Mucosa of descending colon (tissue), 3 donors: ENCODE data around the gene RPS6KA1. TPM values are rescaled to one million over a fixed set of nuclear protein-coding genes. Genes with fewer than 3 reads are reported as not detected.
"Not testable (repeated sequence)": the region's sequence is repeated elsewhere in the genome, so short reads cannot be mapped to it uniquely, and the experiment has no call there.

Source experiments
- ATAC-seq: fragments of 200-7000 bp; cut with Tn5 transposase; one replicate; pipeline ENCODE4 v1.9.1; 2020; ENCODE audit warnings: mild to moderate bottlenecking, moderate library complexity
- DNase-seq, 3 donors: peaks; one replicate each; pipeline ENCODE4 v3.0.0-alpha.2; 2020
- H3K36me3 ChIP-seq: fragments of 200-600 bp; one replicate; pipeline ENCODE4 v1.8.0; 2021; ENCODE audit warnings: low read depth, mild to moderate bottlenecking
- H3K4me1 ChIP-seq: fragments of 200-600 bp; one replicate; pipeline ENCODE4 v1.8.0; 2021; ENCODE audit warnings: low read depth, mild to moderate bottlenecking
- H3K4me3 ChIP-seq: fragments of 200-600 bp; one replicate; pipeline ENCODE4 v1.8.0; 2021; ENCODE audit warnings: mild to moderate bottlenecking
- H3K9me3 ChIP-seq: fragments of 200-600 bp; one replicate; pipeline ENCODE4 v1.8.0; 2021; ENCODE audit warnings: mild to moderate bottlenecking
- CTCF ChIP-seq: fragments of 200-600 bp; IDR thresholded peaks from one replicate; pipeline ENCODE4 v1.8.0; 2022; ENCODE audit warnings: antibody characterized with exemption, mild to moderate bottlenecking
- intact Hi-C, 2 donors: fragments of 100-400 bp; cut with DNase I in 1 of 2; cut with micrococcal nuclease in 1 of 2; formaldehyde crosslinking; loops; one replicate each; pipeline versions ENCODE4 v1.11.0 to v1.11.1; 2022; cut with DNase I, micrococcal nuclease
- total RNA-seq, 3 donors: library from RNA; stranded (reverse); fragmentation: NEBNext Ultra II Directional in 2 of 3; extraction: Animal tissue kit (Norgen Biotek cat#: 25700) in 2 of 3; gene quantifications; one replicate each; pipeline versions ENCODE4 v1.2.1 to v1.2.4, GENCODE V29; 2021 to 2023
- donor health status: DM: no; HTN: no; CAD: no; lungs with moderate emphysema.
- donor health status: DM: no; HTN: no; CAD: no.
- donor health status: DM: no; HTN: yes; CAD: no.

Gene RPS6KA1
- total RNA-seq, 3 donors from 2014 or later, result 81.4 to 183 (median 146) TPM

GRCh38 chr1:26583646-26584485 lies 54.3 kb downstream of the RPS6KA1 start:
- no peak overlapping the region for H3K4me3 ChIP-seq
- H3K36me3 ChIP-seq, result no peaks in the 10 kb centered on the region
- no peak for ATAC-seq
- H3K4me1 ChIP-seq, result no peaks in the 10 kb centered on the region
- intact Hi-C loops, result no loop called here
- peaks cover 7% of the 10 kb centered on the region for H3K9me3 ChIP-seq
- TF ChIP-seq CTCF, result no peak
- DNase-seq, result no peak

GRCh38 chr1:26584588-26584987 lies 55.0 kb downstream of the RPS6KA1 start:
- H3K4me3 ChIP-seq, ATAC-seq, intact Hi-C loops, H3K9me3 ChIP-seq, DNase-seq, H3K36me3 ChIP-seq, H3K4me1 ChIP-seq: not testable (repeated sequence)

- no peak for DNase-seq
- intact Hi-C loops, result no loop called here
- Histone ChIP-seq H3K4me1 (no peaks in the 10 kb centered on the region), H3K9me3 (peaks cover 7% of the 10 kb centered on the region), H3K36me3 (no peaks in the 10 kb centered on the region), H3K4me3 (no peak overlapping the region)
- no peak for TF ChIP-seq CTCF
- ATAC-seq, result no peak
Observed at GRCh38 chr1:26585471-26585870, 55.9 kb downstream of the RPS6KA1 start.

- Histone ChIP-seq H3K4me3 (no peak overlapping the region), H3K36me3 (no peaks in the 10 kb centered on the region), H3K9me3 (peaks cover 5% of the 10 kb centered on the region), H3K4me1 (no peaks in the 10 kb centered on the region)
- ATAC-seq, result no peak
- intact Hi-C loops, result no loop called here
- no peak for DNase-seq
- TF ChIP-seq CTCF, result no peak
Observed at GRCh38 chr1:26593385-26593784, 63.8 kb downstream of the RPS6KA1 start.

- H3K4me1 ChIP-seq, H3K4me3 ChIP-seq, H3K9me3 ChIP-seq, intact Hi-C loops, H3K36me3 ChIP-seq, ATAC-seq, DNase-seq: not testable (repeated sequence)
Observed at GRCh38 chr1:26594593-26594992, 65.0 kb downstream of the RPS6KA1 start.

- ATAC-seq (peak; percentile 40), DNase-seq (no peak)
- intact Hi-C loops, result no loop called here
- Histone ChIP-seq H3K4me3 (no peak overlapping the region), H3K9me3 (no peaks in the 10 kb centered on the region), H3K36me3 (no peaks in the 10 kb centered on the region), H3K4me1 (no peaks in the 10 kb centered on the region)
- peak; percentile 29 for TF ChIP-seq CTCF
Observed at GRCh38 chr1:26597629-26598039, 68.1 kb downstream of the RPS6KA1 start.
